ENCODE data around the gene TM2D3.
"Not testable (repeated sequence)": the region's sequence is repeated elsewhere in the genome, so short reads cannot be mapped to it uniquely, and the experiment has no call there.

The TM2D3 gene

GRCh38 chr15:101639667-101640066, 12.5 kb downstream of the TM2D3 start:
- H3K36me3 ChIP-seq (ENCODE audit: insufficient read depth, low read length) = peaks cover 36% of the 10 kb centered on the region
- H3K9ac ChIP-seq (ENCODE audit: low read length) = no peak overlapping the region
- H3K4me1 ChIP-seq (ENCODE audit: insufficient read depth, low read length) = peaks cover 3% of the 10 kb centered on the region
- H3K27me3 ChIP-seq (ENCODE audit: control insufficient read depth in 1 of 2, insufficient read depth in 2 of 2, low read length in 2 of 2) = no peaks in the 10 kb centered on the region
- no peak overlapping the region for H3K4me3 ChIP-seq (ENCODE audit: low read depth in 1 of 2, low read length in 2 of 2)
- no peak overlapping the region for H3K27ac ChIP-seq (ENCODE audit: low read depth, low read length)
- no peaks in the 10 kb centered on the region for H3K9me3 ChIP-seq (ENCODE audit: low read length)

DNA sequence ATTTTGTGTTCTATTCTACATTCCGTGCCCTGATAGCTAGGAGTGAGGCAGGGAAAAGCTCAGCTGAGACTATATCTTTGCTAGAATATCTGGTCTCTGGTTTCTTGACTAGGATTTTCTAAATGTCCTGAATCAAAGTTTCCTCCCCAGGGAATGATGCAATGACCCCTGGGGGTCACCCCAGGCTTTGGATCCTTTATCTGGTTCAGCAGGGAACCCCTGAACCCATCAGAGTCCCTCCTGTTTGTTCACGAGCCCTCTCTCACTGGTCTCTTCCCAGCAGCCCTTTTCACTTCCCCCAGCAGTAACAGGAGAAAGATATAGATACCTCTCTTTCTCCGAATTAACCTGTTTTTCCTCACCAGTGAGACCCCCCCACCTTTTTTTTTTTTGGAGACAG, 14.3 kb downstream of the TM2D3 start:
- no peak overlapping the region for H3K4me3 ChIP-seq (ENCODE audit: low read depth in 1 of 2, low read length in 2 of 2)
- H3K4me1 ChIP-seq (ENCODE audit: insufficient read depth, low read length) = peaks cover 3% of the 10 kb centered on the region
- no peaks in the 10 kb centered on the region for H3K9me3 ChIP-seq (ENCODE audit: low read length)
- no peak overlapping the region for H3K9ac ChIP-seq (ENCODE audit: low read length)
- no peaks in the 10 kb centered on the region for H3K27me3 ChIP-seq (ENCODE audit: control insufficient read depth in 1 of 2, insufficient read depth in 2 of 2, low read length in 2 of 2)
- H3K36me3 ChIP-seq (ENCODE audit: insufficient read depth, low read length) = peaks cover 26% of the 10 kb centered on the region
- H3K27ac ChIP-seq (ENCODE audit: low read depth, low read length) = no peak overlapping the region

GRCh38 chr15:101637516-101637915, 14.7 kb downstream of the TM2D3 start:
- no peak overlapping the region for H3K27ac ChIP-seq (ENCODE audit: low read depth, low read length)
- H3K9me3 ChIP-seq (ENCODE audit: low read length) = no peaks in the 10 kb centered on the region

GRCh38 chr15:101637038-101637437, 15.1 kb downstream of the TM2D3 start:
- Histone ChIP-seq H3K9ac (ENCODE audit: low read length) (no peak overlapping the region), H3K27ac (ENCODE audit: low read depth, low read length) (no peak overlapping the region), H3K36me3 (ENCODE audit: insufficient read depth, low read length) (peaks cover 17% of the 10 kb centered on the region), H3K27me3 (ENCODE audit: control insufficient read depth in 1 of 2, insufficient read depth in 2 of 2, low read length in 2 of 2) (no peaks in the 10 kb centered on the region), H3K4me3 (ENCODE audit: low read depth in 1 of 2, low read length in 2 of 2) (no peak overlapping the region), H3K4me1 (ENCODE audit: insufficient read depth, low read length) (peaks cover 3% of the 10 kb centered on the region), H3K9me3 (ENCODE audit: low read length) (no peaks in the 10 kb centered on the region)

More at GRCh38 chr15:101637516-101637915, 14.7 kb downstream of the TM2D3 start:
- Histone ChIP-seq H3K27me3 (ENCODE audit: control insufficient read depth in 1 of 2, insufficient read depth in 2 of 2, low read length in 2 of 2) (no peaks in the 10 kb centered on the region), H3K36me3 (ENCODE audit: insufficient read depth, low read length) (peaks cover 22% of the 10 kb centered on the region), H3K4me3 (ENCODE audit: low read depth in 1 of 2, low read length in 2 of 2) (no peak overlapping the region), H3K9ac (ENCODE audit: low read length) (no peak overlapping the region), H3K4me1 (ENCODE audit: insufficient read depth, low read length) (peaks cover 3% of the 10 kb centered on the region)

DNA sequence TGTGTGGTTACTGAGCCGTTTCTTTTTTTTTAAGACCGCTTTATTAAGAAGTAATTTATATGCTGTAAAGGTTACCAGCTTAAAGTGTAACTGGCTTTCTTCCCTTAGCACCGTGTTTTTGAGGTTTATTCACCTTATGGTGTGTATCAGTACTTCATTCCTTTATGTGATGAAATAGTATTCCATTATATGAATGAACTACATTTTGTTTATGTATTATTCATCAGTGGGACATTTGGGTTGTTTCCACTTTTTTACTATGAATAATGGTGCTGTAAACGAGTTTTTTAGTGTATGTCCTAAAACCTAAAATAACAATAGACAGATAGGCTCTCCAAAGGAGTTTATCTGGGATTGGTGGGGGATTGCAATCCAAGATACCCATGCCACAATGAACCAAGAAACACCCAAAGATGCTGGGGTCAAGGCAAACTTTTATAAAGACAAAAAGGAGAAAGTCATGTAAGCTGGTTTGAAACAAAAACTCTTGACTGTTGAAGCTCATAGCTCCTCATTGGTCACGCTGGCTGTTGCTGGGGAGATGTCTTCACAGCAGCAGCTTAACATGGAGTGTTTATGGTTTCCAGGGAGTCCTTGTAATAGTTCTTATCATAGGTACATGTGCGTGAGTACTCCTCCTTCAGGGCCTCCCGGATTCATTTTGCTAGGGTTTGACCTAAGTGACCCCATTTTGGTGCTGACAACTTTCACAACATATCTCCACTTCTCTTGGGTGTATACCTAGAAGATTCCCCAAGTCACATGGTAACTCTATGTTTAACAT, 16.0 kb downstream of the TM2D3 start:
- H3K36me3 ChIP-seq (ENCODE audit: insufficient read depth, low read length) = peaks cover 14% of the 10 kb centered on the region
- H3K4me1 ChIP-seq (ENCODE audit: insufficient read depth, low read length) = peaks cover 3% of the 10 kb centered on the region
- no peak overlapping the region for H3K9ac ChIP-seq (ENCODE audit: low read length)
- no peak overlapping the region for H3K4me3 ChIP-seq (ENCODE audit: low read depth in 1 of 2, low read length in 2 of 2)
- H3K27ac ChIP-seq (ENCODE audit: low read depth, low read length) = no peak overlapping the region
- H3K9me3 ChIP-seq (ENCODE audit: low read length) = no peaks in the 10 kb centered on the region
- H3K27me3 ChIP-seq (ENCODE audit: control insufficient read depth in 1 of 2, insufficient read depth in 2 of 2, low read length in 2 of 2) = no peaks in the 10 kb centered on the region

GRCh38 chr15:101633356-101633755, 18.8 kb downstream of the TM2D3 start:
- no peak overlapping the region for H3K27ac ChIP-seq (ENCODE audit: low read depth, low read length)
- no peaks in the 10 kb centered on the region for H3K4me1 ChIP-seq (ENCODE audit: insufficient read depth, low read length)
- H3K4me3 ChIP-seq (ENCODE audit: low read depth in 1 of 2, low read length in 2 of 2) = no peak overlapping the region
- H3K9ac ChIP-seq (ENCODE audit: low read length) = no peak overlapping the region
- no peaks in the 10 kb centered on the region for H3K9me3 ChIP-seq (ENCODE audit: low read length)
- no peaks in the 10 kb centered on the region for H3K36me3 ChIP-seq (ENCODE audit: insufficient read depth, low read length)
- no peaks in the 10 kb centered on the region for H3K27me3 ChIP-seq (ENCODE audit: control insufficient read depth in 1 of 2, insufficient read depth in 2 of 2, low read length in 2 of 2)

DNA sequence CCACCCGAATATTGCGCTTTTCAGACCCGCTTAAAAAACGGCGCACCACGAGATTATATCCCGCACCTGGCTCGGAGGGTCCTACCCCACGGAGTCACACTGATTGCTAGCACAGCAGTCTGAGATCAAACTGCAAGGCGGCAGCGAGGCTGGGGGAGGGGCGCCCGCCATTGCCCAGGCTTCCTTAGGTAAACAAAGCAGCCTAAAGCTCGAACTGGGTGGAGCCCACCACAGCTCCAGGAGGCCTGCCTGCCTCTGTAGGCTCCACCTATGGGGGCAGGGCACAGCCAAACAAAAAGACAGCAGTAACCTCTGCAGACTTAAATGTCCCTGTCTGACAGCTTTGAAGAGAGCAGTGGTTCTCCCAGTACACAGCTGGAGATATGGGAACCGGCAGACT, 25.5 kb downstream of the TM2D3 start:
- not testable (repeated sequence) for H3K4me1 ChIP-seq (ENCODE audit: insufficient read depth, low read length); H3K9ac ChIP-seq (ENCODE audit: low read length); H3K27me3 ChIP-seq (ENCODE audit: control insufficient read depth in 1 of 2, insufficient read depth in 2 of 2, low read length in 2 of 2); H3K4me3 ChIP-seq (ENCODE audit: low read depth in 1 of 2, low read length in 2 of 2); H3K36me3 ChIP-seq (ENCODE audit: insufficient read depth, low read length); H3K27ac ChIP-seq (ENCODE audit: low read depth, low read length); H3K9me3 ChIP-seq (ENCODE audit: low read length)

- Histone ChIP-seq H3K9me3 (ENCODE audit: low read length) (no peaks in the 10 kb centered on the region), H3K27ac (ENCODE audit: low read depth, low read length) (no peak overlapping the region), H3K4me3 (ENCODE audit: low read depth in 1 of 2, low read length in 2 of 2) (no peak overlapping the region), H3K27me3 (ENCODE audit: control insufficient read depth in 1 of 2, insufficient read depth in 2 of 2, low read length in 2 of 2) (no peaks in the 10 kb centered on the region), H3K4me1 (ENCODE audit: insufficient read depth, low read length) (no peaks in the 10 kb centered on the region), H3K36me3 (ENCODE audit: insufficient read depth, low read length) (no peaks in the 10 kb centered on the region), H3K9ac (ENCODE audit: low read length) (no peak overlapping the region)
These were observed 26.2 kb downstream of the TM2D3 start for GRCh38 chr15:101625980-101626379.

DNA sequence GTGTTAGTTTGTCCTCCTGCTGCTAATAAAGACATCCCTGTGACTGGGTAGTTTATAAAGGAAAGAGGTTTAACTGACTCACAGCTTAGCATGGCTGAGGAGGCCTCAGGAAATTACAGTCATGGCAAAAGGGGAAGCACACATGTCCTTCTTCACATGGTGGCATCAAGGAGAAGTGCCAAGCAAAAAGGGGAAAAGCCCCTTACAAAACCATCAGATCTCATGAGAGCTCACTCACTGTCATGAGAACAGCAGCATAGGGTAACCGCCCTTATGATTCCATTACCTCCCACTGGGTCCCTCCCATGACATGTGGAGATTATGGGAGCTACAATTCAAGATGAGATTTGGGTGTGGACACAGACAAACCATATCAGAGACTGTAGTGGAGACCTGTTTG, 27.0 kb downstream of the TM2D3 start:
- no peaks in the 10 kb centered on the region for H3K4me1 ChIP-seq (ENCODE audit: insufficient read depth, low read length)
- no peak overlapping the region for H3K4me3 ChIP-seq (ENCODE audit: low read depth in 1 of 2, low read length in 2 of 2)
- no peaks in the 10 kb centered on the region for H3K9me3 ChIP-seq (ENCODE audit: low read length)
- H3K9ac ChIP-seq (ENCODE audit: low read length) = no peak overlapping the region
- no peaks in the 10 kb centered on the region for H3K36me3 ChIP-seq (ENCODE audit: insufficient read depth, low read length)
- H3K27me3 ChIP-seq (ENCODE audit: control insufficient read depth in 1 of 2, insufficient read depth in 2 of 2, low read length in 2 of 2) = no peaks in the 10 kb centered on the region
- no peak overlapping the region for H3K27ac ChIP-seq (ENCODE audit: low read depth, low read length)

DNA sequence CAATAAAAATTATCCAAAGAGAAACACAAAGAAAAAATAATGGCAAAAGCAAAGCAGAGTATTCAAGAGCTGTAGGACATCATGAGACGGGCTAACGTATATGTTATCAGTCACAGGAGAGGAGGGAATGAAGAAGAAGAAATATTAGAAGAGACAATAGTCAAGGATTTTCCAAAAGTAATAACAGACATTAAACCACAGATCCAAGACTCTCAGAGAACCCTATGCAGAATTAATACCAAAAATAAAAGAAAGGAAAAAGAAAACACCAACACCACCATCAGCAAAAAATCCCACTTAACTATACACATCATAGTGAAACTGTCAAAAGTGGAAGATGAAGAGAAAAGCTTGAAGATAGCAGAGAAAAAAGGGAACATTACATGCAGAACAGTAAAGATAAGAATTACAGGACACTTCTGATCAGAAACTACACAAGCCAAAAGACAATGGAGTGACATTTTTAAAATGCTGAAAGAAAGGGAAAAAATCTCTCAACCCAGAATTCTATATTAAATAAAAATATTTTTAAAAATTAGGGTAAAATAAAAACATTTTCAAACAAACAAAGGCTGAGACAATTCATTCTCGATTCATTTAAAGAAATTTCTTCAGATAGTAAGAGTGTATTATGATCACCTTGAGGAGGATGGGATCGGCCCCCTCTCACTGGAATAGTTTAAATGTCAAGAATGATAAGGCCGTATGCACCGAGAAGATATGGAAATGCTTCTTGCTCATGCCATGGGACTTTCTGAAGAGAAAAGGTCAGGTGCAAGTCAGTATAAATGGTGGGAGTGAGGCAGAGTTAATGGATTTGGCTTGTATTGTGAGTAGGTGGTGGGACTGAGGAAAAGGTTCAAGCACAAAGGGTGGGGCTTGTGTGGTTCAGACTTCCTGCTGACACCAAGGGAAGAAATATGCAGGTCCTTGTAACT, 28.5 kb downstream of the TM2D3 start:
- Histone ChIP-seq H3K27me3 (ENCODE audit: control insufficient read depth in 1 of 2, insufficient read depth in 2 of 2, low read length in 2 of 2) (no peaks in the 10 kb centered on the region), H3K4me3 (ENCODE audit: low read depth in 1 of 2, low read length in 2 of 2) (no peak overlapping the region), H3K9me3 (ENCODE audit: low read length) (no peaks in the 10 kb centered on the region), H3K27ac (ENCODE audit: low read depth, low read length) (no peak overlapping the region), H3K36me3 (ENCODE audit: insufficient read depth, low read length) (no peaks in the 10 kb centered on the region), H3K4me1 (ENCODE audit: insufficient read depth, low read length) (no peaks in the 10 kb centered on the region), H3K9ac (ENCODE audit: low read length) (no peak overlapping the region)

GRCh38 chr15:101621961-101622360, 30.2 kb downstream of the TM2D3 start:
- Histone ChIP-seq H3K27me3 (ENCODE audit: control insufficient read depth in 1 of 2, insufficient read depth in 2 of 2, low read length in 2 of 2) (no peaks in the 10 kb centered on the region), H3K4me1 (ENCODE audit: insufficient read depth, low read length) (no peaks in the 10 kb centered on the region), H3K36me3 (ENCODE audit: insufficient read depth, low read length) (no peaks in the 10 kb centered on the region), H3K27ac (ENCODE audit: low read depth, low read length) (no peak overlapping the region), H3K4me3 (ENCODE audit: low read depth in 1 of 2, low read length in 2 of 2) (no peak overlapping the region), H3K9me3 (ENCODE audit: low read length) (no peaks in the 10 kb centered on the region), H3K9ac (ENCODE audit: low read length) (no peak overlapping the region)

Data from muscle layer of colon (tissue), 2 donors.